ENCODE measurements around the gene GLYR1. TPM values are rescaled to one million over a fixed set of nuclear protein-coding genes. Genes with fewer than 3 reads are reported as not detected.
A peak's percentile ranks its signal among the peaks of the same experiment; 100 is the strongest.

Gene GLYR1
- polyA plus RNA-seq, 2 of the 4 experiments (the other 2 are of a cell fraction) = 37.1 to 55.1 TPM

GRCh38 chr16:4800290-4801041 lies 46.6 kb downstream of the GLYR1 start:
- Histone ChIP-seq H3K4me1 (peaks cover 17% of the 10 kb centered on the region), H3K27ac (no peak overlapping the region), H3K9me3 (no peaks in the 10 kb centered on the region), H3K4me3 (no peak overlapping the region), H3K4me2 (no peak overlapping the region)
- ATAC-seq (no peak), DNase-seq (ENCODE audit: low read depth in 1 of 2, low spot score in 1 of 2) (no peak), FAIRE-seq (no peak)
- POLR2A ChIA-PET = no interaction called here
- TF ChIP-seq GATA3 (IDR thresholded peaks at IDR 0.05; ENCODE audit: borderline replicate concordance) (no peak), BHLHE40 (IDR thresholded peaks at IDR 0.05; ENCODE audit: low read depth, low read length) (no peak), REST (IDR thresholded peaks at IDR 0.05) (no peak), HDAC2 (IDR thresholded peaks at IDR 0.05) (no peak), RCOR1 (IDR thresholded peaks at IDR 0.05; ENCODE audit: low read depth, low read length) (no peak), HOXB5 (CRISPR knock-in tag; IDR thresholded peaks at IDR 0.05) (no peak), USF2 (IDR thresholded peaks at IDR 0.05) (no peak)
- CTCF ChIA-PET = interaction anchor here (1.2 to 2.7 kb wide), 2 partner anchors 13 to 156 kb away, joined by 5 to 8 read pairs; no protein-coding TSS in a partner anchor
- WGBS (ENCODE audit: missing lambda C conversion rate) = 86% methylated on average over 10 of the region's 17 CpGs

- H3K4me1 ChIP-seq = peaks cover 17% of the 10 kb centered on the region
- H3K9me3 ChIP-seq = no peaks in the 10 kb centered on the region
- DNase-seq (ENCODE audit: low read depth in 1 of 2, low spot score in 1 of 2) (no peak), FAIRE-seq (no peak), ATAC-seq (no peak)
- CTCF ChIA-PET = interaction anchor here (1.4 kb wide), 2 partner anchors 10 to 157 kb away, joined by 5 read pairs; no protein-coding TSS in a partner anchor
- no peak overlapping the region for H3K4me2 ChIP-seq
- no peak overlapping the region for H3K27ac ChIP-seq
- H3K4me3 ChIP-seq = no peak overlapping the region
- POLR2A ChIA-PET = no interaction called here
- TF ChIP-seq TFCP2L1 (CRISPR knock-in tag; IDR thresholded peaks at IDR 0.05) (no peak), POLR2A (IDR thresholded peaks at IDR 0.05; ENCODE audit: low read length) (no peak), ZFP36 (IDR thresholded peaks at IDR 0.05; ENCODE audit: borderline replicate concordance, partially characterized antibody) (peak; percentile 49), ZNF302 (CRISPR knock-in tag; IDR thresholded peaks at IDR 0.05) (no peak)
- 86% methylated on average over 19 of the region's 19 CpGs for WGBS (ENCODE audit: missing lambda C conversion rate)
Observed at GRCh38 chr16:4799171-4799855, 47.8 kb downstream of the GLYR1 start.

GRCh38 chr16:4798456-4798855 lies 48.6 kb downstream of the GLYR1 start:
- ATAC-seq = no peak
- DNase-seq (ENCODE audit: low read depth in 1 of 2, low spot score in 1 of 2) = no peak
- ChIA-PET POLR2A (no interaction called here), CTCF (interaction anchor here (1.0 to 1.4 kb wide), 3 partner anchors 11 to 158 kb away, joined by 4 to 5 read pairs (median 5); no protein-coding TSS in a partner anchor)
- FAIRE-seq = no peak
- Histone ChIP-seq H3K9me3 (no peaks in the 10 kb centered on the region), H3K4me3 (no peak overlapping the region), H3K27ac (no peak overlapping the region), H3K4me1 (peaks cover 14% of the 10 kb centered on the region), H3K4me2 (no peak overlapping the region)
- 89% methylated on average over 15 of the region's 16 CpGs for WGBS (ENCODE audit: missing lambda C conversion rate)
- TF ChIP-seq RAD21 (conservative IDR thresholded peaks at IDR 0.05 in 1 of 2, IDR thresholded peaks at IDR 0.05 in 1 of 2) (no peak), RCOR1 (IDR thresholded peaks at IDR 0.05; ENCODE audit: low read depth, low read length) (no peak), NFE2L2 (conservative IDR thresholded peaks at IDR 0.05; ENCODE audit: low read length) (no peak), POLR2A (IDR thresholded peaks at IDR 0.05; ENCODE audit: low read length) (no peak), REST (IDR thresholded peaks at IDR 0.05) (no peak), MAX (IDR thresholded peaks at IDR 0.05) (no peak), USF2 (IDR thresholded peaks at IDR 0.05) (no peak), HES2 (IDR thresholded peaks at IDR 0.05) (no peak), EHF (CRISPR knock-in tag; IDR thresholded peaks at IDR 0.05) (no peak), ZSCAN20 (CRISPR knock-in tag; IDR thresholded peaks at IDR 0.05) (no peak), ZFP36 (IDR thresholded peaks at IDR 0.05; ENCODE audit: borderline replicate concordance, partially characterized antibody) (no peak), ZNF302 (CRISPR knock-in tag; IDR thresholded peaks at IDR 0.05) (no peak), ELK1 (IDR thresholded peaks at IDR 0.05; ENCODE audit: low read depth, low read length) (no peak), FOXS1 (CRISPR knock-in tag; IDR thresholded peaks at IDR 0.05) (no peak)

Data from A549 (cell line).